Neural cell (in vitro differentiated cells): ENCODE measurements around the gene FZD10. TPM values are rescaled to one million over a fixed set of nuclear protein-coding genes. Genes with fewer than 3 reads are reported as not detected.

Source experiments
- H2AFZ ChIP-seq: fragments of 200-600, 300-800 bp; sonication (generic), shearing (Covaris generic); 2 replicates; pipeline ENCODE4 v1.6.0; 2014; ENCODE audit warnings: low read depth, mild to moderate bottlenecking, antibody characterized with exemption, low read length, moderate library complexity
- H3F3A ChIP-seq: fragments of 200-600 bp; shearing (Covaris generic); 2 replicates; pipeline ENCODE4 v1.6.1; 2016; ENCODE audit warnings: mild to moderate bottlenecking, moderate library complexity, mixed read lengths, antibody characterized with exemption, low read length; ENCODE audit not compliant: insufficient read depth, poor library complexity, severe bottlenecking
- H3K27ac ChIP-seq: fragments of 200-600, 300-800 bp; sonication (generic), shearing (Covaris generic); 2 replicates; pipeline ENCODE4 v1.5.1; 2014; ENCODE audit warnings: mild to moderate bottlenecking, low read length, moderate library complexity
- H3K27me3 ChIP-seq: fragments of 300-800, 200-600 bp; sonication (generic), shearing (Covaris generic); 2 replicates; pipeline ENCODE4 v1.6.0; 2014; ENCODE audit warnings: mild to moderate bottlenecking, low read depth, low read length, moderate library complexity; ENCODE audit not compliant: insufficient read depth
- H3K36me3 ChIP-seq: fragments of 300-800, 200-600 bp; sonication (generic), shearing (Covaris generic); 2 replicates; pipeline ENCODE4 v1.5.1; 2014; ENCODE audit warnings: mild to moderate bottlenecking, antibody characterized with exemption, low read length, moderate library complexity; ENCODE audit not compliant: insufficient read depth
- H3K4me2 ChIP-seq: fragments of 300-800, 200-600 bp; sonication (generic), shearing (Covaris generic); 2 replicates; pipeline ENCODE4 v1.6.0; 2014; ENCODE audit warnings: mild to moderate bottlenecking, low read length
- H3K4me3 ChIP-seq: fragments of 300-800, 200-600 bp; sonication (generic), shearing (Covaris generic); 2 replicates; pipeline ENCODE4 v1.5.1; 2014; ENCODE audit warnings: mild to moderate bottlenecking, low read length, moderate library complexity
- H3K79me2 ChIP-seq: fragments of 200-600 bp; shearing (Covaris generic); replicated peaks from 2 replicates; pipeline ENCODE4 v1.6.0; 2014; ENCODE audit warnings: mild to moderate bottlenecking, low read length, moderate library complexity; ENCODE audit not compliant: insufficient read depth
- H3K9ac ChIP-seq: fragments of 300-800, 200-600 bp; sonication (generic), shearing (Covaris generic); 2 replicates; pipeline ENCODE4 v1.6.1; 2016; ENCODE audit warnings: mild to moderate bottlenecking, low read length, mixed read lengths
- H3K9me2 ChIP-seq: fragments of 200-600 bp; shearing (Covaris generic); 2 replicates; pipeline ENCODE4 v1.6.1; 2016; ENCODE audit warnings: mild to moderate bottlenecking, low read length, mixed read lengths; ENCODE audit not compliant: insufficient read depth
- H3K9me3 ChIP-seq: fragments of 200-600, 300-800 bp; sonication (generic), shearing (Covaris generic); 2 replicates; pipeline ENCODE4 v1.6.1; 2016; ENCODE audit warnings: mild to moderate bottlenecking, mixed run types, low read length, moderate library complexity, mixed read lengths
- H4K20me1 ChIP-seq: fragments of 200-600 bp; shearing (Covaris generic); 2 replicates; pipeline ENCODE4 v1.6.1; 2016; ENCODE audit warnings: mild to moderate bottlenecking, mixed run types; ENCODE audit not compliant: insufficient read depth
- EP300 ChIP-seq: fragments of 450-650 bp; conservative IDR thresholded peaks from 2 replicates; pipeline ENCODE4 v1.6.1; 2014; ENCODE audit warnings: antibody characterized with exemption, mild to moderate bottlenecking, moderate library complexity; ENCODE audit not compliant: poor library complexity, severe bottlenecking
- EZH2 ChIP-seq: fragments of 200-600, 300-800 bp; shearing (Covaris generic), sonication (generic); IDR thresholded peaks from 2 replicates; pipeline ENCODE4 v1.6.1; 2014; ENCODE audit warnings: antibody characterized with exemption, low read length, borderline replicate concordance, mild to moderate bottlenecking; ENCODE audit not compliant: insufficient read depth, poor library complexity, severe bottlenecking
- MXI1 ChIP-seq: fragments of 450-650 bp; conservative IDR thresholded peaks from 2 replicates; pipeline ENCODE4 v1.6.1; 2014; ENCODE audit warnings: antibody characterized with exemption, mild to moderate bottlenecking; ENCODE audit not compliant: poor library complexity, severe bottlenecking
- POLR2AphosphoS5 ChIP-seq: IDR thresholded peaks from 2 replicates; pipeline ENCODE4 v1.6.1; 2012
- RAD21 ChIP-seq: fragments of 450-650 bp; conservative IDR thresholded peaks from 2 replicates; pipeline ENCODE4 v1.6.1; 2014; ENCODE audit warnings: antibody characterized with exemption, mild to moderate bottlenecking, moderate library complexity
- SMC3 ChIP-seq: fragments of 450-650 bp; conservative IDR thresholded peaks from 2 replicates; pipeline ENCODE4 v1.6.1; 2014; ENCODE audit warnings: antibody characterized with exemption, mild to moderate bottlenecking, moderate library complexity; ENCODE audit not compliant: poor library complexity
- TAF1 ChIP-seq: IDR thresholded peaks from 2 replicates; pipeline ENCODE4 v1.6.1; 2012; ENCODE audit warnings: low read depth
- polyA plus RNA-seq: library from polyadenylated mRNA; depleted of rRNA; stranded (reverse); fragments of >200 nt; gene quantifications from 2 replicates; pipeline ENCODE4 v1.2.3, GENCODE V29; 2014
- TF ChIP-seq, protein P1 (sequence below): IDR thresholded peaks from 2 replicates; pipeline ENCODE4 v1.6.1; 2012; ENCODE audit warnings: borderline replicate concordance
- TF ChIP-seq, protein P2 (sequence below): fragments of 450-650 bp; IDR thresholded peaks from 2 replicates; pipeline ENCODE4 v1.5.1; 2014; ENCODE audit warnings: antibody characterized with exemption, mild to moderate bottlenecking, moderate library complexity; ENCODE audit not compliant: poor library complexity, severe bottlenecking

The FZD10 gene
- polyA plus RNA-seq, 1 donor from 2014 or later = not detected

DNA sequence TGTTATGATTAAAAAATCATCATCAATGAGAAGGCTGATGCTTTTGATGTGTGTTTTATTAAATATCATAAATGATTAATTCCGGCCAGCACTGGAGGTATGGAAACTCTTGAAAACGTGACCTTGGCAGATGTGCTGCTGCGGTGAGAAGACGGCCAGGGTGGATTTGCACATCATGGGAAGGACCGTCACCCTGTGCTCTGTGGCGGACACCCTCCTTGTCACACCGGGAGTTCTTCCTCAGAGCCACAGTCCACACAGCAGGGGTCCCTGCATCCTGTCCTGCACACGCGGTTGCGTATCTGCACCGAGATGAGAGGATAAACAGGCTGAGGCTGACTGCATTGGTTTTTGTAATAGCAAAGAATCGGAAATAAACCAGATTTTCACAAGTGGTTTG lies 33.5 kb downstream of the FZD10 start:
- Histone ChIP-seq H3K4me2 (no peak overlapping the region), H3K4me3 (no peak overlapping the region), H2AFZ (no peak overlapping the region), H3K9me2 (no peaks in the 10 kb centered on the region), H3K9me3 (no peaks in the 10 kb centered on the region), H3K36me3 (no peaks in the 10 kb centered on the region), H4K20me1 (no peaks in the 10 kb centered on the region), H3K27me3 (no peaks in the 10 kb centered on the region), H3K79me2 (no peaks in the 10 kb centered on the region), H3K27ac (no peak overlapping the region), H3F3A (no peaks in the 10 kb centered on the region), H3K9ac (no peak overlapping the region)
- TF ChIP-seq, protein P1, sequence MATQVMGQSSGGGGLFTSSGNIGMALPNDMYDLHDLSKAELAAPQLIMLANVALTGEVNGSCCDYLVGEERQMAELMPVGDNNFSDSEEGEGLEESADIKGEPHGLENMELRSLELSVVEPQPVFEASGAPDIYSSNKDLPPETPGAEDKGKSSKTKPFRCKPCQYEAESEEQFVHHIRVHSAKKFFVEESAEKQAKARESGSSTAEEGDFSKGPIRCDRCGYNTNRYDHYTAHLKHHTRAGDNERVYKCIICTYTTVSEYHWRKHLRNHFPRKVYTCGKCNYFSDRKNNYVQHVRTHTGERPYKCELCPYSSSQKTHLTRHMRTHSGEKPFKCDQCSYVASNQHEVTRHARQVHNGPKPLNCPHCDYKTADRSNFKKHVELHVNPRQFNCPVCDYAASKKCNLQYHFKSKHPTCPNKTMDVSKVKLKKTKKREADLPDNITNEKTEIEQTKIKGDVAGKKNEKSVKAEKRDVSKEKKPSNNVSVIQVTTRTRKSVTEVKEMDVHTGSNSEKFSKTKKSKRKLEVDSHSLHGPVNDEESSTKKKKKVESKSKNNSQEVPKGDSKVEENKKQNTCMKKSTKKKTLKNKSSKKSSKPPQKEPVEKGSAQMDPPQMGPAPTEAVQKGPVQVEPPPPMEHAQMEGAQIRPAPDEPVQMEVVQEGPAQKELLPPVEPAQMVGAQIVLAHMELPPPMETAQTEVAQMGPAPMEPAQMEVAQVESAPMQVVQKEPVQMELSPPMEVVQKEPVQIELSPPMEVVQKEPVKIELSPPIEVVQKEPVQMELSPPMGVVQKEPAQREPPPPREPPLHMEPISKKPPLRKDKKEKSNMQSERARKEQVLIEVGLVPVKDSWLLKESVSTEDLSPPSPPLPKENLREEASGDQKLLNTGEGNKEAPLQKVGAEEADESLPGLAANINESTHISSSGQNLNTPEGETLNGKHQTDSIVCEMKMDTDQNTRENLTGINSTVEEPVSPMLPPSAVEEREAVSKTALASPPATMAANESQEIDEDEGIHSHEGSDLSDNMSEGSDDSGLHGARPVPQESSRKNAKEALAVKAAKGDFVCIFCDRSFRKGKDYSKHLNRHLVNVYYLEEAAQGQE = no peak
- TF ChIP-seq, protein P2, sequence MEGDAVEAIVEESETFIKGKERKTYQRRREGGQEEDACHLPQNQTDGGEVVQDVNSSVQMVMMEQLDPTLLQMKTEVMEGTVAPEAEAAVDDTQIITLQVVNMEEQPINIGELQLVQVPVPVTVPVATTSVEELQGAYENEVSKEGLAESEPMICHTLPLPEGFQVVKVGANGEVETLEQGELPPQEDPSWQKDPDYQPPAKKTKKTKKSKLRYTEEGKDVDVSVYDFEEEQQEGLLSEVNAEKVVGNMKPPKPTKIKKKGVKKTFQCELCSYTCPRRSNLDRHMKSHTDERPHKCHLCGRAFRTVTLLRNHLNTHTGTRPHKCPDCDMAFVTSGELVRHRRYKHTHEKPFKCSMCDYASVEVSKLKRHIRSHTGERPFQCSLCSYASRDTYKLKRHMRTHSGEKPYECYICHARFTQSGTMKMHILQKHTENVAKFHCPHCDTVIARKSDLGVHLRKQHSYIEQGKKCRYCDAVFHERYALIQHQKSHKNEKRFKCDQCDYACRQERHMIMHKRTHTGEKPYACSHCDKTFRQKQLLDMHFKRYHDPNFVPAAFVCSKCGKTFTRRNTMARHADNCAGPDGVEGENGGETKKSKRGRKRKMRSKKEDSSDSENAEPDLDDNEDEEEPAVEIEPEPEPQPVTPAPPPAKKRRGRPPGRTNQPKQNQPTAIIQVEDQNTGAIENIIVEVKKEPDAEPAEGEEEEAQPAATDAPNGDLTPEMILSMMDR = no peak
- TF ChIP-seq SMC3 = no peak
- TF ChIP-seq TAF1 = no peak
- no peak for TF ChIP-seq EP300
- no peak for TF ChIP-seq RAD21
- TF ChIP-seq POLR2AphosphoS5 = no peak
- TF ChIP-seq EZH2 = no peak
- TF ChIP-seq MXI1 = no peak

DNA sequence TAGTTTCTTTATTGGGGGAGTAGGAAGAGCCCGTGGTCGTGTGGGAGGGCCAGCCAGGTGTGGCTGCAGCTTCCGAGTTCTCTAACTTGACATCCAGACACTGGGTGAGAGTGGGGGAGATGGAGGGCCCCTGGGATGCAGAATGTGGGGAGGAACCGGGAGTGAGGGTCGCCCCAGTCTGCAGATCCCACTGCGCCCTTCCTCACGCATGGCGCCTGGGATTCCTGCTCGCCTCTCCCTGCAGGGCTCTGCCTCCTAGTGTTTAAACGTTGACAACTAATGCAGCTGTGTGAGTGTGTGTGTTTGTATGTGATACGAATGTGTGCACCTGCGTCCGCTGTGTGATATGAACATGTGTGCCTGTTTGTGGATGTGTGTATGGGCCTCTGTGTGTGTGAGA lies 34.6 kb downstream of the FZD10 start:
- H3K9ac ChIP-seq = no peak overlapping the region
- no peaks in the 10 kb centered on the region for H3K36me3 ChIP-seq
- no peak overlapping the region for H3K4me3 ChIP-seq
- peaks cover 5% of the 10 kb centered on the region for H3K9me3 ChIP-seq
- no peaks in the 10 kb centered on the region for H3F3A ChIP-seq
- no peak overlapping the region for H2AFZ ChIP-seq
- no peak for TF ChIP-seq RAD21
- TF ChIP-seq SMC3 = no peak
- TF ChIP-seq TAF1 = no peak
- TF ChIP-seq, protein P1 = no peak
- no peak for TF ChIP-seq EP300
- no peak for TF ChIP-seq EZH2
- TF ChIP-seq POLR2AphosphoS5 = no peak
- no peak for TF ChIP-seq MXI1
- TF ChIP-seq, protein P2 = no peak
- no peak overlapping the region for H3K27ac ChIP-seq
- H3K27me3 ChIP-seq = no peaks in the 10 kb centered on the region
- H3K79me2 ChIP-seq = no peaks in the 10 kb centered on the region
- H3K9me2 ChIP-seq = no peaks in the 10 kb centered on the region
- H4K20me1 ChIP-seq = no peaks in the 10 kb centered on the region
- no peak overlapping the region for H3K4me2 ChIP-seq
